Uterus (tissue), 4 donors: ENCODE data around the gene MTPN. TPM values are rescaled to one million over a fixed set of nuclear protein-coding genes. Genes with fewer than 3 reads are reported as not detected.

Experiments
- DNase-seq, 2 donors: peaks; one replicate each; pipeline ENCODE4 v3.0.0-alpha.2; 2019 to 2020
- H3K27ac ChIP-seq, 2 donors: fragments of 200-600 bp; sonication (generic); 1 replicate in 1 of 2; 2 replicates in 1 of 2; pipeline ENCODE4 v1.5.1; 2016 to 2018
- H3K27me3 ChIP-seq, 2 donors: fragments of 200-600 bp; sonication (generic); one replicate each; pipeline ENCODE4 v1.5.1; 2018 to 2019; ENCODE audit warnings: control low read depth in 1 of 2
- H3K36me3 ChIP-seq, 2 donors: fragments of 200-600 bp; sonication (generic); one replicate each; pipeline ENCODE4 v1.5.1; 2019; ENCODE audit warnings: control low read depth in 1 of 2
- H3K4me1 ChIP-seq, 2 donors: fragments of 200-600 bp; sonication (generic); one replicate each; pipeline ENCODE4 v1.5.1; 2018 to 2019; ENCODE audit warnings: control low read depth in 1 of 2
- H3K4me3 ChIP-seq, 2 donors: fragments of 200-600 bp; sonication (generic); 1 replicate in 1 of 2; 2 replicates in 1 of 2; pipeline ENCODE4 v1.5.1; 2018 to 2019; ENCODE audit warnings: mild to moderate bottlenecking in 1 of 2
- H3K9me3 ChIP-seq, 2 donors: fragments of 200-600 bp; sonication (generic); one replicate each; pipeline ENCODE4 v1.5.1; 2019; ENCODE audit warnings: control low read depth in 1 of 2
- POLR2A ChIP-seq, 2 donors: fragments of 450-650 bp; IDR thresholded peaks; one replicate each; pipeline ENCODE4 v1.6.1; 2016; ENCODE audit warnings: antibody characterized with exemption in 2 of 2, mild to moderate bottlenecking in 1 of 2, moderate library complexity in 1 of 2
- intact Hi-C: fragments of 100-400 bp; cut with DNase I; formaldehyde crosslinking; loops from one replicate; pipeline ENCODE4 v1.15.1; 2023; ENCODE audit warnings: low total_unique reads
- total RNA-seq, 4 donors: library from RNA; depleted of rRNA in 3 of 4; stranded (reverse); fragments of >200 nt in 3 of 4; gene quantifications; one replicate each; pipeline versions ENCODE4 v1.1.0 to v1.2.4, GENCODE V29; 2014 to 2023
- TF ChIP-seq, protein P1 (sequence below), 4 experiments: fragments of 200-600 bp in 2 of 4; fragments of 450-650 bp in 2 of 4; sonication (generic) in 2 of 4; IDR thresholded peaks; one replicate each; pipeline ENCODE4 v1.5.1; 2016 to 2019; ENCODE audit warnings: antibody characterized with exemption in 4 of 4, mild to moderate bottlenecking in 2 of 4, moderate library complexity in 1 of 4
- donor health status: DM: yes; HTN: yes; CAD: no.

The MTPN gene
- total RNA-seq, 4 donors from 2014 or later = 53.8 to 125 (median 76.8) TPM

DNA sequence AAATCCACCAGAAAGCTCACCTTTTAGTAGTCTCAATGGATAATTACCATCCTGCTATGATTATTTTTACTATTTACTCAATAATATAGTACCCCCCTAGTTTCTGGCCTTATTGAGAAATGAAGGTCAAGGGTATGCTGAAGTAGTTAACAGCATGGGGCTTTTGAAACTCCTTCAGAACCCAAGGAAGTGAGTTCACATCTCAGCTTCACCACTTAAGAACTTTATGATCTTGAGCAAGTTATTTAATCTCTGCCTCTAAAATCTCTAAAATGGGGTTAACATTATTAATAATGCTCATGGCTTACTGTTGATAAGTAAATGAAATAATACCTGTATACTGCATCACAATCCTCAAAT, 5.8 kb downstream of the MTPN start:
- no peaks in the 10 kb centered on the region for H3K4me1 ChIP-seq
- intact Hi-C loops = loop anchor here (10.0 kb wide), 1 partner anchor 307 kb away; the partner anchor contains the start of gene STMP1
- no peaks in the 10 kb centered on the region for H3K36me3 ChIP-seq
- H3K4me3 ChIP-seq = no peak overlapping the region
- H3K9me3 ChIP-seq = no peaks in the 10 kb centered on the region
- TF ChIP-seq POLR2A (IDR thresholded peaks at IDR 0.05) = no peak
- TF ChIP-seq, protein P1, sequence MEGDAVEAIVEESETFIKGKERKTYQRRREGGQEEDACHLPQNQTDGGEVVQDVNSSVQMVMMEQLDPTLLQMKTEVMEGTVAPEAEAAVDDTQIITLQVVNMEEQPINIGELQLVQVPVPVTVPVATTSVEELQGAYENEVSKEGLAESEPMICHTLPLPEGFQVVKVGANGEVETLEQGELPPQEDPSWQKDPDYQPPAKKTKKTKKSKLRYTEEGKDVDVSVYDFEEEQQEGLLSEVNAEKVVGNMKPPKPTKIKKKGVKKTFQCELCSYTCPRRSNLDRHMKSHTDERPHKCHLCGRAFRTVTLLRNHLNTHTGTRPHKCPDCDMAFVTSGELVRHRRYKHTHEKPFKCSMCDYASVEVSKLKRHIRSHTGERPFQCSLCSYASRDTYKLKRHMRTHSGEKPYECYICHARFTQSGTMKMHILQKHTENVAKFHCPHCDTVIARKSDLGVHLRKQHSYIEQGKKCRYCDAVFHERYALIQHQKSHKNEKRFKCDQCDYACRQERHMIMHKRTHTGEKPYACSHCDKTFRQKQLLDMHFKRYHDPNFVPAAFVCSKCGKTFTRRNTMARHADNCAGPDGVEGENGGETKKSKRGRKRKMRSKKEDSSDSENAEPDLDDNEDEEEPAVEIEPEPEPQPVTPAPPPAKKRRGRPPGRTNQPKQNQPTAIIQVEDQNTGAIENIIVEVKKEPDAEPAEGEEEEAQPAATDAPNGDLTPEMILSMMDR (IDR thresholded peaks at IDR 0.05) = no peak
- H3K27me3 ChIP-seq = no peaks in the 10 kb centered on the region
- DNase-seq = no peak
- no peak overlapping the region for H3K27ac ChIP-seq

DNA sequence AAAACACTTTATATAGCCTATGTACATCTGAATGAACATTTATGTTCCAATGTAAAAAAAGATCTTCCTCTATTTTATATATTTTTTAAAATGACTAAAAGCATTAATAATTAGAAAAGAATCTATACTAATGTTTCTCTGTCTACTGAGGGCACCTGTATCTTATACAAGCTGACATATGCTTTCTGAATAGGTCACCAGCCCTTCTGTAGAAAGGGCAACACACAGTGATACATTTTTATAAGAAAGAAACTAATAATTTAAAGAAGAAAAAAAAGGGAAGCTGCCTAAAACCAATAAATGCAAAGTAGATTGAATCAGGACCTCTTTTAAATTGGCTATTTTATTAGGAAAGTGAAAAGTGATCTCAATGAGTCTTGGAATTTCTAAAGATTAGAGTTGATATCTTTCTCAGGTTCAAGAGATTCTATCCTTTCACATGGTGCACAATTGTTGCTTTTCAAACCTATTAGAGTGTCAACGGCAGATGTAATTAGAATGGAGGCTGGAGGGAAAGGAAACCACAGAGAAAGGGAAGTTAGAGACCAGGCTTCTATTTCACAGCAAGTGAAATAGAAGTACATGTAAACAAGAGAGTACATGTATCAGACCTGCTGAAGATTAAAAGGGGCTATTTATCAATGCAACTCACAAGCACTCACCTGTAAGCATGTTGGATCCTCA, 6.3 kb downstream of the MTPN start:
- no peak for DNase-seq
- H3K36me3 ChIP-seq = no peaks in the 10 kb centered on the region
- H3K4me1 ChIP-seq = no peaks in the 10 kb centered on the region
- TF ChIP-seq POLR2A (IDR thresholded peaks at IDR 0.05) = no peak
- TF ChIP-seq, protein P1 (IDR thresholded peaks at IDR 0.05) = no peak
- H3K27me3 ChIP-seq = no peaks in the 10 kb centered on the region
- intact Hi-C loops = loop anchor here (10.0 kb wide), 1 partner anchor 306 kb away; the partner anchor contains the start of gene STMP1
- H3K27ac ChIP-seq = no peak overlapping the region
- no peak overlapping the region for H3K4me3 ChIP-seq
- H3K9me3 ChIP-seq = no peaks in the 10 kb centered on the region

DNA sequence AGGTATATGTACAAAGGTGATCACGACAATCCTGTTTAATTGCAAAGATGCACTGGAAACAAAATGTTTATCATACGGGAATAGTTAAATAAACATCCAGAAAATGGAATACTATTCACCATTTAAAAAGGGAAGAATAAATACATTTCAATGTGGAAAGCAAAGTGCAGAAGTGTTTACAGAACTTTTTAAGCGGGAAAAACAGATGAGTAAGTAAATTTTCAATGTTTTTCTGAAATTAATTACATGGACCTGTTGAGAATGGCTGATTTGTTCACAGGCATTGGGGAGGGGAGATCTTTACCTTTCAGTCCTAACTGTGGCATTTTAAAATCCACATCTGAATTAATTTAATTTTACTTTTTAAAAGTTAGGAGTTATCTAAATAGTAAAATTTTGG, 7.1 kb downstream of the MTPN start:
- Histone ChIP-seq H3K4me3 (no peak overlapping the region), H3K36me3 (no peaks in the 10 kb centered on the region), H3K27ac (no peak overlapping the region), H3K4me1 (no peaks in the 10 kb centered on the region), H3K27me3 (no peaks in the 10 kb centered on the region), H3K9me3 (no peaks in the 10 kb centered on the region)
- intact Hi-C loops = loop anchor here (10.0 kb wide), 1 partner anchor 305 kb away; the partner anchor contains the start of gene STMP1
- TF ChIP-seq, protein P1 (IDR thresholded peaks at IDR 0.05) = no peak
- TF ChIP-seq POLR2A (IDR thresholded peaks at IDR 0.05) = no peak
- DNase-seq = no peak

DNA sequence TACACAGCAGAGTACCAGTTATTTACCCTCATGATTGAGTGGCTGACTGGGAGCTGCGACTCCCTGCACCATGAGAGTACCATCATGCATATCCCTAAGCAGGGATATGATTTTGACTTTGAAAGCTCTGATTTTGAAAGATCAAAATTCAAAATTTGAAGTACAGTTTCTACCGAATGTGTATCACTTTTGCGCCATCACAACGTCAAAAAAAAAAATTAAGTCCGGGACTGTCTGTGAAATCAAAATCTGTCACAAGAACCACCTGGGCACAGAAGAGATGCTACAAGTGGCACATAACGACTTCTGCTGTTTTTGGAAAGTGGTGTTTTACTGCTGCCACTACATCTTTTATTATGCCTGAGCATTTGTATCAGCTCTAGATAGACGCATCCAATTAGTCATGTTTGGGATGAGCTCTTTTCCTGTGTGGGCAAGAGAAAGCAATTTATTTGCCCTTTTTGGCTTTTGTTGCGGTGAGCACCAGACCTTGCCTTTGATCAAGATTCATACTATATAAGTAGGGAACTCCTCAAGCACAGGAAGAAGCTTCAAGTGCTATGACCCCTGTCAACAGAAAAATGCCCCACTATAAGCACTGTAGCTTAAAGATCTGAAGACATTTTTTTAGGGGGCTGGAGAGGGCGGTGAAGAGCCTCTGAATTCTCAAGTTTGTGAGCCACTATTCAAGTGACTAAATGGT, 10.7 kb downstream of the MTPN start:
- intact Hi-C loops = no loop called here
- no peaks in the 10 kb centered on the region for H3K4me1 ChIP-seq
- TF ChIP-seq POLR2A (IDR thresholded peaks at IDR 0.05) = no peak
- TF ChIP-seq, protein P1 (IDR thresholded peaks at IDR 0.05) = no peak
- DNase-seq = no peak
- H3K27me3 ChIP-seq = no peaks in the 10 kb centered on the region
- no peaks in the 10 kb centered on the region for H3K9me3 ChIP-seq
- H3K27ac ChIP-seq = no peak overlapping the region
- no peaks in the 10 kb centered on the region for H3K36me3 ChIP-seq
- H3K4me3 ChIP-seq = no peak overlapping the region

DNA sequence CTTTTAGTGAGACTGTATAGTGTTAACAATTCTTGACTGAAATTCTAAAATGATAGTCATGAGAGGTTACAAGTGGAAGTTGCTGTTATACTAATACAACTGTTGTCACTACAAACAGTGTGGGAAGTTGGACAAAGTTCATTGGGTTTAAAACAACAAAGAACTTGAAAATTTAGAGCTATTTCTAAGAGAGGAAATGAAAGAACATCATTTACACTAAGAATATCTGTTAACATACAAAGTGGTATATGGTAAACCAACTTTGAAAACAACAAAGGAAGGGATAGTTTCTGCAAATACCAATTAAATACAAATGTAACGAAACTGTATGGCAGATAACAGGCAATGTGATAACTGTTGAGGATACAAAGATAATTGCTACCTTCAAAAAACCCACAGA, 11.6 kb downstream of the MTPN start:
- no peak overlapping the region for H3K27ac ChIP-seq
- no peaks in the 10 kb centered on the region for H3K4me1 ChIP-seq
- H3K36me3 ChIP-seq = no peaks in the 10 kb centered on the region
- no peaks in the 10 kb centered on the region for H3K9me3 ChIP-seq
- no peaks in the 10 kb centered on the region for H3K27me3 ChIP-seq
- intact Hi-C loops = no loop called here
- TF ChIP-seq, protein P1 (IDR thresholded peaks at IDR 0.05) = no peak
- TF ChIP-seq POLR2A (IDR thresholded peaks at IDR 0.05) = no peak
- no peak for DNase-seq
- H3K4me3 ChIP-seq = no peak overlapping the region
